GM12864 (cell line): ENCODE data around the gene ELF1.
"Not testable (repeated sequence)": the region's sequence is repeated elsewhere in the genome, so short reads cannot be mapped to it uniquely, and the experiment has no call there.

Experiments
- DNase-seq: peaks from one replicate; pipeline ENCODE4 v3.0.0-alpha.2; 2011; ENCODE audit warnings: low read depth
- H3K4me3 ChIP-seq: 2 replicates; pipeline ENCODE4 v1.5.1; 2011; ENCODE audit warnings: mild to moderate bottlenecking, low read depth, low read length, control low read depth
- CTCF ChIP-seq: IDR thresholded peaks from 2 replicates; pipeline ENCODE4 v1.5.1; 2011; ENCODE audit warnings: low read depth, mild to moderate bottlenecking, moderate library complexity, low read length, control low read depth, inconsistent platforms; ENCODE audit errors: missing control alignments

Gene ELF1

GRCh38 chr13:40886017-40886416 lies 133.1 kb downstream of the ELF1 start:
- no peak for TF ChIP-seq CTCF
- no peak overlapping the region for H3K4me3 ChIP-seq
- no peak for DNase-seq

- not testable (repeated sequence) for DNase-seq, H3K4me3 ChIP-seq
These were observed 134.9 kb downstream of the ELF1 start for GRCh38 chr13:40884175-40884574.
